HCT116 (cell line): Measurements from ENCODE around the gene STK32B. TPM values are rescaled to one million over a fixed set of nuclear protein-coding genes. Genes with fewer than 3 reads are reported as not detected.

Experiments used
- ATAC-seq: fragments of 200-7000 bp; cut with Tn5 transposase; 2 replicates; pipeline ENCODE4 v1.9.1; 2020; ENCODE audit warnings: mild to moderate bottlenecking, moderate library complexity
- BruUV-seq: library from RNA; stranded (reverse); fragments of 400-500 nt; replicated peaks from 2 replicates; lab custom pipeline; 2021; lab: Mats Ljungman, UMichigan
- CTCF ChIA-PET: fragments of 300-600 bp; sonication (Branson Sonifier 250); formaldehyde crosslinking; loops from one replicate; lab custom pipeline; 2021; ENCODE audit warnings: antibody characterized with exemption; lab: Charles Lee
- POLR2A ChIA-PET: fragments of 300-600, 350-600 bp; sonication (Branson Sonifier 250); formaldehyde crosslinking; loops from one replicate; lab custom pipeline; 2021; ENCODE audit warnings: antibody characterized with exemption; lab: Charles Lee
- RAD21 ChIA-PET, 2 experiments: fragments of 300-600 bp; sonication (Branson Sonifier 250); formaldehyde crosslinking; loops; one replicate each; lab custom pipeline; 2023; ENCODE audit warnings: low total read pairs in 2 of 2; ENCODE audit not compliant: uncharacterized antibody in 2 of 2, unreplicated experiment in 2 of 2, low non-redundant PET in 1 of 2; lab: Charles Lee
- DNase-seq: peaks from one replicate; pipeline ENCODE4 v3.0.0-alpha.2; 2010; ENCODE audit warnings: low read depth, low spot score
- H2AFZ ChIP-seq: fragments of 200-600 bp; shearing (Covaris generic), sonication (generic); 2 replicates; pipeline ENCODE4 v1.6.1; 2017; ENCODE audit warnings: low read depth, mixed run types, mixed read lengths, antibody characterized with exemption, low read length; ENCODE audit not compliant: poor library complexity, severe bottlenecking
- H3K27ac ChIP-seq: 2 replicates; pipeline ENCODE4 v1.5.1; 2012; ENCODE audit warnings: low read depth, low read length
- H3K27me3 ChIP-seq: fragments of 200-600 bp; sonication (generic); 2 replicates; pipeline ENCODE4 v1.6.1; 2016; ENCODE audit warnings: mixed run types, low read length, mixed read lengths; ENCODE audit not compliant: insufficient read depth
- H3K36me3 ChIP-seq, 2 experiments: fragments of 200-500 bp in 1 of 2; fragments of 200-600 bp in 1 of 2; sonication (Bioruptor generic) in 1 of 2; sonication (generic) in 1 of 2; 2 replicates each; pipeline versions ENCODE4 v1.5.1 to v1.6.1; 2014 to 2016; ENCODE audit warnings: low read length in 2 of 2, inconsistent platforms in 1 of 2, mixed read lengths in 1 of 2, mixed run types in 1 of 2; ENCODE audit not compliant: insufficient read depth in 2 of 2, control insufficient read depth in 1 of 2
- H3K4me1 ChIP-seq, 2 experiments: fragments of 200-600 bp in 1 of 2; sonication (generic) in 1 of 2; 2 replicates each; pipeline versions ENCODE4 v1.5.1 to v1.6.1; 2012 to 2017; ENCODE audit warnings: low read length in 2 of 2, inconsistent platforms in 1 of 2, mild to moderate bottlenecking in 1 of 2, mixed read lengths in 1 of 2, mixed run types in 1 of 2, moderate library complexity in 1 of 2; ENCODE audit not compliant: insufficient read depth in 2 of 2, control insufficient read depth in 1 of 2
- H3K4me2 ChIP-seq: fragments of 200-600 bp; sonication (generic); 2 replicates; pipeline ENCODE4 v1.6.1; 2017; ENCODE audit warnings: mixed run types, low read length, mixed read lengths
- H3K4me3 ChIP-seq, 2 experiments: fragments of 200-600 bp in 1 of 2; sonication (generic) in 1 of 2; replicated peaks in 1 of 2; 2 replicates each; pipeline ENCODE4 v1.5.1; 2011 to 2016; ENCODE audit warnings: low read length in 2 of 2, control low read depth in 1 of 2, low read depth in 1 of 2, mild to moderate bottlenecking in 1 of 2, mixed read lengths in 1 of 2, mixed run types in 1 of 2
- H3K79me2 ChIP-seq: fragments of 200-600 bp; sonication (generic); 2 replicates; pipeline ENCODE4 v1.6.1; 2017; ENCODE audit warnings: mild to moderate bottlenecking, mixed run types, low read length, moderate library complexity, mixed read lengths; ENCODE audit not compliant: insufficient read depth
- H3K9ac ChIP-seq: fragments of 200-600 bp; sonication (generic); 2 replicates; pipeline ENCODE4 v1.6.1; 2016; ENCODE audit warnings: low read length, mixed read lengths
- H3K9me2 ChIP-seq: fragments of 200-600 bp; sonication (generic), shearing (Covaris generic); 2 replicates; pipeline ENCODE4 v1.6.1; 2017; ENCODE audit warnings: mixed run types, mild to moderate bottlenecking, moderate library complexity; ENCODE audit not compliant: insufficient read depth
- H3K9me3 ChIP-seq, 2 experiments: fragments of 200-500 bp in 1 of 2; fragments of 200-600 bp in 1 of 2; sonication (Bioruptor generic) in 1 of 2; sonication (generic) in 1 of 2; 2 replicates each; pipeline ENCODE4 v1.6.1; 2014 to 2017; ENCODE audit warnings: low read length in 2 of 2, mixed read lengths in 2 of 2, inconsistent platforms in 1 of 2, low read depth in 1 of 2, mild to moderate bottlenecking in 1 of 2, mixed run types in 1 of 2, moderate library complexity in 1 of 2; ENCODE audit not compliant: control insufficient read depth in 1 of 2, insufficient read depth in 1 of 2
- H4K20me1 ChIP-seq: fragments of 200-600 bp; sonication (generic), shearing (Covaris generic); 2 replicates; pipeline ENCODE4 v1.6.1; 2017; ENCODE audit warnings: mixed run types, mild to moderate bottlenecking, moderate library complexity; ENCODE audit not compliant: insufficient read depth
- CBX3 ChIP-seq: IDR thresholded peaks from 2 replicates; pipeline ENCODE4 v1.6.1; 2012; ENCODE audit warnings: low read depth
- EZH2phosphoT487 ChIP-seq: fragments of 200-600 bp; IDR thresholded peaks from 2 replicates; pipeline ENCODE4 v1.6.1; 2018; ENCODE audit warnings: antibody characterized with exemption, borderline replicate concordance
- FOSL1 ChIP-seq: IDR thresholded peaks from 2 replicates; pipeline ENCODE4 v1.6.1; 2012; ENCODE audit warnings: low read depth
- JUND ChIP-seq: IDR thresholded peaks from 2 replicates; pipeline ENCODE4 v1.6.1; 2012
- POLR2A ChIP-seq: IDR thresholded peaks from 2 replicates; pipeline ENCODE4 v1.7.0; 2011; ENCODE audit warnings: borderline replicate concordance; ENCODE audit not compliant: insufficient read depth, insufficient read length; ENCODE audit errors: extremely low read depth
- POLR2AphosphoS5 ChIP-seq: IDR thresholded peaks from 2 replicates; pipeline ENCODE4 v1.6.1; 2011; ENCODE audit warnings: mild to moderate bottlenecking, low read depth, low read length, moderate library complexity
- RAD21 ChIP-seq: IDR thresholded peaks from 2 replicates; pipeline ENCODE4 v1.6.1; 2012; ENCODE audit warnings: low read depth, mild to moderate bottlenecking
- SRF ChIP-seq: IDR thresholded peaks from 2 replicates; pipeline ENCODE4 v1.6.1; 2012; ENCODE audit warnings: low read depth
- ZFX ChIP-seq: fragments of 450-650 bp; IDR thresholded peaks from 2 replicates; pipeline ENCODE4 v1.6.1; 2017
- intact Hi-C: fragments of 100-400 bp; cut with micrococcal nuclease; formaldehyde crosslinking; loops from 2 replicates; pipeline ENCODE4 v1.10.0; 2022
- total RNA-seq: library from RNA; stranded (reverse); gene quantifications from one replicate; pipeline ENCODE4 v1.2.1, GENCODE V29; 2021; ENCODE audit not compliant: unreplicated experiment
- TF ChIP-seq, protein P1 (sequence below): IDR thresholded peaks from 2 replicates; pipeline ENCODE4 v1.6.1; 2012

The STK32B gene
- total RNA-seq, 1 experiment from 2014 or later = not detected

DNA sequence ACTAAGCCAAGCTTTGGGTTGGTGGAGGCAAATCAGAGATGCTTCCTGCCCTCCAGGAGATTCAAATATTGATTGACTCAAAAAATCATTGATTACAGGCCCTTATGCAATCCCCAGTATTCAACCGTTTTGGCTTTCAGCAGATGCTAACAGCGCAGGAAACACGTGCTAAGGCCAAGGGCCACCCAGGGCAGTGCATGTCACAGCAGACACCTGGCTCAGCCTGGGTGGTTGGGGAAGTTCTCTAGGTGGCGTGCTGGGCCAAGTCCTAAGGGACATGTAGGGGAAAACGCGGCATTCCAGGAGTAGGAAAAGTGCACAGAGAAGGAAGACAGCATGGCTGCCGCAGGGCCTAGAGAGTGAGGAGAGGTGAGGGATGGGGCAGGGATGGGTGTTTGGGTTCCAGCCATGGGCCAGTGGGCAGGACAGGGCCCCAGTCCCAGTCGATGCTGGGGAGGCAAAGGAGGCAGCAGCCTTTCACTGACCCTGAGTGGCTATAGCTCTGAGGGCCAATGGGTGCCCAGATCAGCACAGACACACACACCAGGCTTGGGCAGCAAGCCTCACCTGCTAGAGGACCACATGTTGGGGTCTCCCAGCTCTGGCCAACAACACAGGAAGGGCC lies 418.0 kb downstream of the STK32B start:
- no peaks in the 10 kb centered on the region for H3K9me2 ChIP-seq
- H3K4me1 ChIP-seq = no peaks in the 10 kb centered on the region
- H3K79me2 ChIP-seq = no peaks in the 10 kb centered on the region
- no peaks in the 10 kb centered on the region for H4K20me1 ChIP-seq
- no peak overlapping the region for H2AFZ ChIP-seq
- TF ChIP-seq SRF = no peak
- TF ChIP-seq, protein P1, sequence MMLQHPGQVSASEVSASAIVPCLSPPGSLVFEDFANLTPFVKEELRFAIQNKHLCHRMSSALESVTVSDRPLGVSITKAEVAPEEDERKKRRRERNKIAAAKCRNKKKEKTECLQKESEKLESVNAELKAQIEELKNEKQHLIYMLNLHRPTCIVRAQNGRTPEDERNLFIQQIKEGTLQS = no peak
- no peak for TF ChIP-seq EZH2phosphoT487
- TF ChIP-seq CBX3 = no peak
- TF ChIP-seq POLR2AphosphoS5 = no peak
- TF ChIP-seq RAD21 = 0 out of 2 replicates have a peak, but pooled peaks have one; percentile 11
- intact Hi-C loops = no loop called here
- H3K9ac ChIP-seq = no peak overlapping the region
- no TSS peak for BruUV-seq
- H3K4me3 ChIP-seq = no peak overlapping the region
- ChIA-PET POLR2A (no interaction called here), CTCF (no interaction called here), RAD21 (no interaction called here)
- H3K4me2 ChIP-seq = no peak overlapping the region
- no peaks in the 10 kb centered on the region for H3K36me3 ChIP-seq
- ATAC-seq (0 out of 2 replicates have a peak, but pooled peaks have one; percentile 49), DNase-seq (no peak)
- no peaks in the 10 kb centered on the region; the same call in 1 of the 2 replicates for H3K27me3 ChIP-seq
- no peaks in the 10 kb centered on the region for H3K9me3 ChIP-seq
- no peak overlapping the region for H3K27ac ChIP-seq

DNA sequence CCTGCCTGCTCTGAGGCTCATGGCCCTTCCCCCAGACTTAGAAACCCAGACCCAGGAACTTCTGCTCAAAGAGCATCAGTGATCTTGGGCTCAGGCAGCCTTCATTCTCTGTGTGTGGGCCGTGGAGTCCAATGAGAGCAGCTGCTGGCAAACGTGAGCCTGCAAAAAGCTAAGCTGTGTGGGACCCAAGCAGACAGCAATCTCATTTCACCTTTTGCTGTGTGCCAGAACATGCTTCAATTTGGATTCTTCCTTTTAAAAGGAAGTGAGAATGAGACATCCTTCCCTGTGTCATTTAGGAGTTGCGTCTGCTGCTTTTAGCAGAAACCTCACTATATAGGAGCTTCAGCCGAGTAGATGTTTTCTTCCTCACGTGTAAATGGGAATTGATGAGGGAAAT lies 418.6 kb downstream of the STK32B start:
- no TSS peak for BruUV-seq
- H4K20me1 ChIP-seq = no peaks in the 10 kb centered on the region
- no peaks in the 10 kb centered on the region for H3K79me2 ChIP-seq
- CTCF ChIA-PET = no interaction called here
- RAD21 ChIA-PET = no interaction called here
- H3K9me2 ChIP-seq = no peaks in the 10 kb centered on the region
- intact Hi-C loops = no loop called here
- H3K27me3 ChIP-seq = no peaks in the 10 kb centered on the region; the same call in 1 of the 2 replicates
- H2AFZ ChIP-seq = no peak overlapping the region
- ATAC-seq = no peak
- H3K4me3 ChIP-seq = no peak overlapping the region
- POLR2A ChIA-PET = no interaction called here
- no peak overlapping the region for H3K4me2 ChIP-seq
- no peaks in the 10 kb centered on the region for H3K4me1 ChIP-seq
- H3K9ac ChIP-seq = no peak overlapping the region
- H3K9me3 ChIP-seq = no peaks in the 10 kb centered on the region
- no peaks in the 10 kb centered on the region for H3K36me3 ChIP-seq
- no peak for DNase-seq
- no peak for TF ChIP-seq FOSL1
- no peak for TF ChIP-seq POLR2A
- no peak for TF ChIP-seq JUND
- TF ChIP-seq CBX3 = no peak
- no peak for TF ChIP-seq ZFX
- no peak overlapping the region for H3K27ac ChIP-seq
